Lower leg skin (tissue), 3 donors: ENCODE data around the gene MFSD8.

ENCODE experiments used
- CTCF ChIP-seq, 3 donors: fragments of 450-650 bp; IDR thresholded peaks; one replicate each; pipeline ENCODE4 v1.5.1; 2016; ENCODE audit warnings: antibody characterized with exemption in 3 of 3, mild to moderate bottlenecking in 3 of 3, moderate library complexity in 2 of 3
- POLR2A ChIP-seq, 2 donors: fragments of 450-650 bp; IDR thresholded peaks; one replicate each; pipeline ENCODE4 v1.6.1; 2016 to 2017; ENCODE audit warnings: antibody characterized with exemption in 2 of 2, mild to moderate bottlenecking in 1 of 2, moderate library complexity in 1 of 2

GRCh38 chr4:127881563-127881864 is 83.5 kb downstream of the MFSD8 start:
- no peak for TF ChIP-seq CTCF (IDR thresholded peaks at IDR 0.05)
- no peak for TF ChIP-seq POLR2A (IDR thresholded peaks at IDR 0.05)
